ENCODE results near the gene PRKD2.

PRKD2 gene

GRCh38 chr19:46741447-46741846 lies 24.5 kb upstream of the PRKD2 start:
- DNase-seq (ENCODE audit: low read depth): no peak

- DNase-seq (ENCODE audit: low read depth): no peak
These were observed 22.4 kb upstream of the PRKD2 start for GRCh38 chr19:46739290-46739771.

DNA sequence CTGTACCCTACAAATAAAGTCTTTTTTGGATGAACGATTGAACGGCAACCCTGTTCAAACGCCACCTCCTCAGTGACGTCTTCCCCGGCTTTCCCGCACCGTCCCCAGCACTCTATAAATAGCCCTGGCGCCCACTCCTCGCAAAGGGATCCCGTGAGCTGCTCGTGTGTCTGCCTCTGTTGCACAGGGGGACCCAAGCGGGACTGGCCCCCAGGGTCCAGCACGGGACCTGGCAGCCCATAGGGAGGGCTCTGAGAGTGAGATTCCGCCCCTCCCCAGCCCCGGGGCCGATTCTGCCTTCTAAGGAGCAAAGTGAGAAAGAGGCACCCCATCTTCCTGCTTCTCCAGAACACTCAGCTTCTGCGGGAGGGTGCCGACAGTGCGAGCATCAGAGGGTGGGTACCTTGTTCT lies 20.9 kb upstream of the PRKD2 start:
- DNase-seq (ENCODE audit: low read depth): no peak

DNA sequence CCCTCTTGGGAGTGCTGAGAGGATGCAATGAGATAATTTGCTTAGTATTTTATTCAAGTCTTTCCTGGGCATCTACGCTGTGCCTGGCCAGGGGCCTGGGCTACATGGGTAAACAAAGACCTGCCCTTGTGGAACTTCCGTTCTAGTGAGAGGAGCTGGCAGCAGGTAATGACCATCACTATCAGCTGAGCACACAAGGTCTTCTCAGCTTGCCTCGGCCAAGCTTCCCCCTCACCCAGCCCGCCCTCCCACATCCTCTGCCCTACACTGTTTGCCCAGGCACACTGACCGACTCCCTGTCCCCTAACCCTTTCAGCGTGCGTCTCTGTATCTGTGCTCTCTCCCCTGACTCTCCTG lies 20.4 kb upstream of the PRKD2 start:
- no peak for DNase-seq (ENCODE audit: low read depth)

- DNase-seq (ENCODE audit: low read depth): no peak
These were observed 19.8 kb upstream of the PRKD2 start for GRCh38 chr19:46736531-46737297.

DNA sequence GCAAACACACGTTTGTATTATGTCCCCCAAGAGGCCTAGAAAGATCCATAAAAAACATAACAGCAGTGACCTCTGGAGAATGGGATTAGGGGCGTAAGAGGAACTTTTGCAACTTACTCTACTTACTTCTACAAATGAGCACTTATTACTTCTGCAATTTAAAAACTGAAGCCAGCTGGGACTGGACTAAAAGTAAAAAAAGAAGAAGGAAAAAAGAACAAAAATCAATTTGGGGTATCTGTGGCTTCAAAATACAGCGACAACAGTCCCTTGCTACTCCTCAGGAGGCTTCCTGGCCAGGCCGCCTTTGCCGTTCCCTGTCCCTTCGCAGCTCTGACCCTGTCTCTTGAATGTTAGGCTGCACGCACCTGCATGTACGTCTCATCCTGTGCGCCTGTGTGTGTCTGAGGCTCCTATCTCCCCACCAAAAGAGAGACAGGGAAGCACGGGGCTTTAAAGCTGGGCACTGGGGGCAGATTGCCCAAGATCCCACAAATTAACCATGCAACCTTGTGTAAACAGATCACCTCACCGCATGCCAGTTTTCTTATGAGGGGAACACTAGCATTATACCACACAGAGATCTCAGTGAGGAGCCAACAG lies 16.9 kb upstream of the PRKD2 start:
- DNase-seq (ENCODE audit: low read depth): no peak

DNA sequence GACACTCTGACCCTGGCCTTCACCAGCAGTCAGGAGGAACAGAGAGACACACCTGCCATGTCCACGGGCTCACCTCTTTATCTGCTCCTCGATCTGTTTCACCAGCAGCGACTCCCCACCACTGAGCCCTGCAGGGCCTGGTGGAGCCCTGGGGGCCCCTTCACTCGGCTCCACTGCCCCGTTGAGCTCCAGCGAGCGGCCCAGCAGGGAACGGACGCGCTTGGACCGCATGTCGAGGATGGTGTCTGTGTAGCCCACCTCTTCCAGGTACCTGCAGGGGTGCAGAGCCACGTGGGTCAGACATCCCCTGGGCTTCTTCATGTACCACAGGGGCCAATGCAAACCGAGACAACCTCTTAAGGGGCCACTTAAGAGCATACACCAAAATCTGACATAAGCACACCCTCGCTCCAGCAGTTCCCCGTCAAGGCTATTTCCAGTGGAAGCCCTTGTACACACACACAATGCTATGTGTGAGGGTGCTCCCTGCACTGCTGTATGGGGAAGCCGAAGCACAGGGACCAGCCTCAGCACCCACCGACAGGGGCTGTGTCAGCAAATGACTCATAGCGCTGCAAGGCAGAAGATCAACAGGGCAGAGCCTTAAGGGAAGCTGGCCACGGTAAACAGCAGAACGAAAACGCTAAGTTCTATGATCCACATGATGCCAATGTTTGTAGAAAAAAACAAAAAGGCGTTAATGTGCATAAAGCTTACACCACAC lies 16.2 kb upstream of the PRKD2 start:
- no peak for DNase-seq (ENCODE audit: low read depth)

DNA sequence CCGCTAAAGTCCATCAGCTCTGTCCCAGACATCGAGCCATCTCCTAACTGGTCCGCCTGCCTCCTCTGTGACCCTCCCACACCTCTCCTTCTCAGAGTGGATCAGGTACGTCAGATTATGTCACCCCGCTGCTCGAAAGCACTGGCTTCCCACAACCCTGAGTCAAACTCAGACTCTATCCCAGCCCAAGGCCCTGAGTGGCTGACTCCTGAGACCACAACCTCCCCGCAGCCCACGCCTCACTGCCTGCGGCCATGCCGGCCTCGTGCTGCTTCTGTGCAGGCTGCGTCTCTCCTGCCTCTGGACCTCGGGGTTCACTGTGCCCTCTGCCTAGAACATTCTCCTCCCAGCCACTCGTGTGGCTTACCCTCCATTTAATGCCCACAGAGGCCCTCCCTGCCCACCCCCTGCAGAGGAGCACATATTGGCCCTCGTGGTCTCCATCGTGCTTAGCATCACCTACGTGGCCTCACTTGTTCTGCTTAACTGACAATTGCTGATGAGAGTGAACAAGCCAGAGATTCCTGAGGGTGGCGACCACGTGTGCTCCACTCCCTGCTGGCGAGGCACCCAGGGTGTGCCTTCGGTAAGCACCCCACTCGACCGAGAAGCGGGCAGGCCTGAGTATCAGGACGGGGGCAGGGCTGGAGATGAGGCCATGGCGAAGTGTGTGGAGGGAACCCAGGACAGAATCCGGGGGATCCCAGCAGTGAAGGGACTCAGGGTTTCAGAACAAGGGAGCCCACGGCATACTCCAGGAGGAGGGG lies 15.4 kb upstream of the PRKD2 start:
- DNase-seq (ENCODE audit: low read depth): no peak

DNA sequence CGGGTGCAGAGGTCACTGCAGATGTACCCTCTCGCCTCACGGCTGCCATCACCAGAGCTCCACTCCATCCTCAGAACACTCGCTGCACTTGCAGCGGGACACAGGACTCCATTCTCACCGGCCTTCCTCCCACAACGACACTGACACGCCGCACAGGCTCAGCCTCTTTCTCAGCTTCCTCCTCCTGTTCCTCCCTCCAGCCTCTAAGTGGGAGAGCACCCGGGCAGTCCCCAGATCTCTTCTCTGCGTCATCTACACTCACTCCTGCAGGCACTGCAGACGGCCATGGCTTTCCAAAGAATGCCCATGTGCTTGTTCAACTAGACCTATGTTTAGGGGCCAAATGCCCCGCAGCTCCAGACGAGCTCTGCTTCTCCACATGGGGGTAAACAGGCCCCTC lies 14.7 kb upstream of the PRKD2 start:
- DNase-seq (ENCODE audit: low read depth): no peak

DNA sequence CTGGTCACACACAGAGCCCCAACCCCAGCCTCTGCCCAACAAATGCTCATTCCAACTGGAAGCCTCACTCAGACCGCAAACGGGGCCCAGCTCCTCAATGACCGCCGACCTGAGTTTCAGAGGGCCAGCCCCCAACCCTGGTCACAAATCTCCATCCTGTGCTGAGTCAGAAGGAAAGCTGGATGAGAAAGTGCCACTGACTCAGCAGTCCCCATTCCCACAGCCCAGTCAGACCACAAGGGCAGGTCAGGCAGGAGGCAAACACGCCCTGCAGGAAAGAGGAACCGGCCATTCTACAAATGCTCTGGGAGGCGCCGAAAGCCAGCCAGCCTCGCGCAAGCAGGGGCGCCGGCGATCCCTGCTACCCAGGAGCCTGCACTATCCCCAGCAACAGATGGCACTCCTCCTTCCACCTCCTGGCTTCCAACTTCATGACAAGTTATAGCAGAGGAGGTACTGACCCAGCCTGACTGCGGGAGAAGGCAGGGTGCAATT lies 14.1 kb upstream of the PRKD2 start:
- no peak for DNase-seq (ENCODE audit: low read depth)

DNA sequence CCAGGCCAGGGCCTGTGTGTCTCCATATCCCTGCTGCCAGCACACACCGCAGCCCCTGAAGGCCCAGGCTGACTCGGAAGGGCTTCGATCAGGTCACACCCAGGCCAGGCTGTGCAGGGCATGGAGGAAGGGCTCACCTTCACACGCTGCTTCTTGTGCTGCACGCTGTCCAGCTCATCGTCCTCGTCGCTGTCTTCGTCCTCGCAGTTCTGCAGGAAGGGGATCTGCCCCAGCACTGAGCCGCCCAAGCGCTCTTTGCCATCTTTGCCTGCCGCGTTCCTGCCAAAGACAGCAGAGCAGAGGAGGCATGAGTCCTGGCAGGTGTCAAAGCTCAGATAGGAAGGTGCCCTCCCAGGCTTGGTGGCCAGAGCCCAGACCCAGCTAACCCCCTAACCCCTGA lies 13.7 kb upstream of the PRKD2 start:
- no peak for DNase-seq (ENCODE audit: low read depth)

DNA sequence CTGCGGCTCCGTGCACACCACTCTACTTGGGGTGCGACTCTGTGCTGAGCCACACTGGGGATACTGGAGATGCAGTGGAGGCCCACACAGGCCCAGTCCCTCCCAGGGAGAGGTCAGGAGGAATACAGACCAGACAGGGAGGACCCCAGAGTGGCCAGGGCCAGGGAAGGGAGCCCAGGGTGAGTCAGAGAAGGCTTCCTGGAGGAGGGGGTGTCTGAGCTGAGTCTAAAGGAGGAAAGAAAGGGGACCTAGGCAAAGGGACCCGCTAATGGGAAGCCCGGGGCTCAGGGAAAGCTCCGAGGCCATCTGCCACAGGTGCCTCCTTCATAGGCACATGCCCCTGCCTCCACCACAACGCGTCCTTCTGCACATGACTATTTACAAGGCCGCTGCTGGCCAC lies 13.3 kb upstream of the PRKD2 start:
- no peak for DNase-seq (ENCODE audit: low read depth)

DNA sequence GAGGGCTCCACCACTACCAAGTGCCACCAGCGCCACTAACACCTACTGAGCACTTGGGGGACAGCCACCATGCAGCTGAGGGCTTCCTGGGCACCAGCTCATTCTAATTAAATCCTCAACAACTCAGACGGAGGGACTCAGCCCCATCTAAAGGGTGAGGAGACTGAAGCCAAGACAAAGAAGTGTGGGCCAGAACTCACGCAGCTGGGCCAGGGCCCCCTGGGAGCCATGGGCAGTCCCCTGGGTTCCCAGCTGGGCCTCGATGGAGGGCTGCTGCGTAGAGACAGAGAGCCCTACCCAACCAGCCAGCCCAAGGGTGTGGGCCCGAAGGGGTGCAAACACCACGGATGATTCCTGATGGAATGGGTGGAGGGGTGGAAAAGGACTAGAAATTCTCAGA lies 12.8 kb upstream of the PRKD2 start:
- DNase-seq (ENCODE audit: low read depth): no peak

DNA sequence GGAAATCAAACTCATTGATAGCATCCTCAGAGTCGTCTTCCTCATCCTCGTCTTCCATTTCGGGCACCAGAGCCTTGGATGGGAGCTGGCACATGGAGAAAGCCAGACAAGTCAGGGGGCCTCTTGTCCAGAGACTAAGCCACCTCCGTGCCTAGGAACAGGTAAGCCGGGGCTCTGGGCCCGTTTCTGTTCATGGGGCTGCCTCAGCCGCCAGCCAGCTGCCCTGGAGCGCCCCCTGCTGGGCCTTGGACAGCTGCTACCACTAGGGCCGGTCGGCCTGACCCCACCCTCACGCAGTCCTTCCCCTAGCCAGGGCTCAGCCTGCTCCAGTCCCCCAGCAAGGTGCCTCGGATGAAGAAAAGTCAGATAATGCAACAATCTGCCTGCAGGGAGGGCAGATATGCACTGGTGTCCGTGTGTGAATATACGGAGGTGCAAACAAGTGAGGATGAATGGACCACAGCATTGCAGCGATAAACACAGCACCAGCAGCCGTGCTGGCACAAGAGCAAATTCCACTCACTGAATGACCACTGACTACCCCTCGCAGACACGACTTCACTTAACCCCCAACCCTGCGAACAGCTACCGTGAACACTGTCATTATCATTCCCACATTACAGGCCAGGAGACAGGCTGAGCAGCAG lies 11.9 kb upstream of the PRKD2 start:
- peak; percentile 67 for DNase-seq (ENCODE audit: low read depth)

DNA sequence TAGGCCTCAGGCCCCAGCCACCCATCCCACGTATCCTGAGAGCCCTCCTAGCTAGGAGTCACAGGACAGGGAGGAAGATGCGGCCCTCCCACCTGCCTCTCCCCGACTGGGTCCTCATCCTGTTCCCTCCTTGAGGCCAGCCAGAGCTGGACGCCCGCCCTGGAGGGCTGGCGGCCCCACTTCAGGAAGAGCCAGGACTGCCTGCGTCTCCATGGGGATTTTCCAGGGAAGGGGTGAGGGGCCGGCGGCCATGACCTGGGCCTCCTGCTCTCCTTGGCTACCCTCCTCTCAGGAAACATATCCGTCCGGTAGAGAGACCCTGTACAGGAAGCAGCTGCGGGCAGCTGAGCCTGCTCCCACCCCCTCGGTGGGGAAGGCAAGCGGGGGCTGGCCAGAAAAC lies 11.3 kb upstream of the PRKD2 start:
- no peak for DNase-seq (ENCODE audit: low read depth)

- DNase-seq (ENCODE audit: low read depth): no peak
These were observed 10.8 kb upstream of the PRKD2 start for GRCh38 chr19:46727757-46728156.

DNA sequence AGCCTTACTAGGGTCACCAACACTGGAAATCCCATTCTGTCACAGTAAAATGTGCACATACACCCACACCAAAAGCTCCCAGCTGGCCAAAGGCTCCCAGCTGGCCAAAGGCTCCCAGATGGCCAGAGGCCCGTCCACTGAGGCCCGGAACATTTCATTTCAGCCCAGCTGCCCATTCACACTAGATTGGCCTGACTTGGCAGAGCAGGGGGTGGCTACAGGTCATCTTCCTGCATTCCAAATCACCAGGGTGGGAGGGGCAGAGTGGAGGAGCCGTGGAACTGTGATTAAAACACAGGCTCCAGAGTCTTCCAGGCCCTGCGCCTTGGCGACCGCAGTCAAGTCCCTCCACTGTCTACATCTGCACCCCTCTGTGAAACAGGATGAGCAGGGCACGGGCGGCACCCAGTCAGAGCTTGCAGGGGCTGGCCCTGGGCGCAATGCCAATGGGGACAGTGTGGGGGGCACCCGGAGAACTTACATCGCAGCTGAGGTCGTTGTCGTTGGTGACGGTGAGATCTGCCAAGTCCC lies 10.1 kb upstream of the PRKD2 start:
- DNase-seq (ENCODE audit: low read depth): no peak

GRCh38 chr19:46726551-46726950 lies 9.6 kb upstream of the PRKD2 start:
- no peak for DNase-seq (ENCODE audit: low read depth)

DNA sequence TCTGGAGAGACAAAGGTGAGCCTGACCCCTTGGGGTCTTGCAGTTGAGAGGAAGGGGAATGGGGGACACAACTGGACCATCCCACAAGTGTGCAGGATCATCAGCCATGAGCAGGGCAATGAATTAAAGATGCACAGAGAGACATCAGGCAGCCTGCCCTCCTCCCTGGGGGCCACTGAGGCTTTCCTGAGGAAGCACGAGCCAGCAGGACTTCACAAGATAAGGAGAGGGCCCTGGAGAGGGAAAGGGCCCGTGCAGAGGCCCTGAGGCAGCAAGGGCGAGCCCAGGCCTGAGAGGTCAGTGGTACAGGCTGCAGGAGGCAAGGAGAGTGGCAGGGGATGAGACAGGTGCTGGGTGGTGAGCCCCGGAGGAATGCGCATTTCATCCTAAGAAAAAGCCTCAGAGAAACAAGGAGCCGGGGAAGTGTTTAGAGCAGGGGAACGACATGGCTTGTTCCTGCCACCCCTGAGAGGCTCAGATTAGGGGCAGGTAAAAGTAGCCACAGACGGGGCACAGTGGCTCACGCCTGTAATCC lies 9.0 kb upstream of the PRKD2 start:
- no peak for DNase-seq (ENCODE audit: low read depth)

DNA sequence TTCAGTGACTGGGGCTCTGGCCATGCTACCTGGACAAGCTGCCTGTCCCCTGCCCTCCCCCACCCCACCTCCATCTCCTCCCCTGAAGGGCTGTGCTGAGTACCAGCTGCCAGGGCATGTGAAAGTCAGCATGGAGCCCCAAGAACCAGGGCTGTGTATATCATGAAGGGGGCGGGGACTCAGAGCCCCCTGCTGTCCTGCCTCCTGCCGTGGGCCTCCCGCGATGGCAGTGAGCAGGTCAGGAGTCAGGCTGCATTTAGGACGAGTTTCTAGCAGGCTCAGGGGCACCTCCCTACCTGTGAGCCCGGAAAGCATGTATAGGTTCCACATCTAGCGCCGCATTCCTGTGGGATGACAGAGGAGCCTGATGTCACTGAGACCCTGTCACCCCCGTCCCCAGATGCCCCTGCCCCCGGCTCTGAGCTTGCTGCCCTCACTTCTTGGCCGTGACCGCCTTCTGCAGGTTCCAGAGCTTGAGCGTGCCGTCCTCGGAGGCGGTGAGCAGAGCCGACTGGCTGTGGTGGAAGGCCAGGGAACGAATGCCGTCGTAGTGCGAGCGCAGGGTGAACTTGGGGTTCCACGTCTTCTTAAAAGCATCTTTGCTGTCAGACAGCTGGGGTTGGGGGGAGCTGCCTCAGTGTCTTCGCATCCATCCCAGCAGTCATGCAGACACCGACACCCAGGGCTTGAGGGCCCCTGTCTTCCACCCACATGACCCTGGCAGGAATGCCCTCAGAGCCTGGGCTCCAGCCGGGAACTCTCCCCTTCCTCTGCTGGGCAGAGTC lies 8.3 kb upstream of the PRKD2 start:
- DNase-seq (ENCODE audit: low read depth): no peak

DNA sequence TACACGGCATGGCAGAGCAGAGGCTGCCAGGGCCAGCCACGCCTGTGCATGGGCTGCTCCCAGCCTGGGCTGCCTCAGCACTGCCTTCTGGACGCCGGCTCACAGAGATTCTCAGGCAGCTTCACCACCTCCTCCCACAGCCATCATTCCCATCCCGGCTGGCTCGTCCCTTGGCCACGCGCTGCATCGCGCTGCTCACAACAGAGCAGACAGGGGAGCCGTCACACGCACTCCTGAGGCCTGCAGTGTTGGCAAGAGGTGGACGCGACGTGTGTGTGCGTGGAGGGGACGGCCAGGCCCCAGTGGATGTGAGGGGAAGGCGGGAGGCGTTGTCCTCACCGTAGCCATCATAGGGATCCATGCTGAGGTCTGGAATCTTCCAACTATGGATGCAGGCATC lies 7.6 kb upstream of the PRKD2 start:
- no peak for DNase-seq (ENCODE audit: low read depth)
